Measurements from ENCODE around the gene ACAP3. TPM values are rescaled to one million over a fixed set of nuclear protein-coding genes. Genes with fewer than 3 reads are reported as not detected.

Gene ACAP3
- total RNA-seq, 6 experiments from 2014 or later, result 39.4 to 50.8 (median 42.6) TPM

- Mint-ChIP-seq H3K27ac (no peak overlapping the region), H3K9me3 (no peaks in the 10 kb centered on the region), H3K36me3 (ENCODE audit: low read depth) (no peaks in the 10 kb centered on the region), H3K4me3 (no peak overlapping the region), H3K27me3 (ENCODE audit: insufficient read depth) (peaks cover 3% of the 10 kb centered on the region), H3K4me1 (ENCODE audit: low read depth) (peaks cover 24% of the 10 kb centered on the region)
- peak; percentile 77 for TF ChIP-seq CTCF (IDR thresholded peaks at IDR 0.05)
- no peak for DNase-seq
These were observed 5.7 kb downstream of the ACAP3 start for GRCh38 chr1:1302006-1302430.

- no peak for DNase-seq
- H3K9me3 Mint-ChIP-seq, result no peaks in the 10 kb centered on the region
- no peak overlapping the region for H3K4me3 Mint-ChIP-seq
- peak; percentile 25; the same call in 1 of the 2 replicates for TF ChIP-seq CTCF (IDR thresholded peaks at IDR 0.05)
- peaks cover 10% of the 10 kb centered on the region for H3K4me1 Mint-ChIP-seq (ENCODE audit: low read depth)
- H3K36me3 Mint-ChIP-seq (ENCODE audit: low read depth), result no peaks in the 10 kb centered on the region
- no peak overlapping the region for H3K27ac Mint-ChIP-seq
- H3K27me3 Mint-ChIP-seq (ENCODE audit: insufficient read depth), result peaks cover 2% of the 10 kb centered on the region; the same call in 1 of the 2 replicates
These were observed 7.4 kb downstream of the ACAP3 start for GRCh38 chr1:1300352-1300739.

- DNase-seq, result no peak
- no peaks in the 10 kb centered on the region for H3K36me3 Mint-ChIP-seq (ENCODE audit: low read depth)
- H3K4me3 Mint-ChIP-seq, result no peak overlapping the region
These were observed 7.9 kb downstream of the ACAP3 start for GRCh38 chr1:1299686-1300351.

GRCh38 chr1:1298861-1299685 lies 8.7 kb downstream of the ACAP3 start:
- Mint-ChIP-seq H3K36me3 (ENCODE audit: low read depth) (no peaks in the 10 kb centered on the region), H3K4me3 (no peak overlapping the region), H3K9me3 (no peaks in the 10 kb centered on the region), H3K4me1 (ENCODE audit: low read depth) (no peaks in the 10 kb centered on the region), H3K27me3 (ENCODE audit: insufficient read depth) (peaks cover 2% of the 10 kb centered on the region; the same call in 1 of the 2 replicates), H3K27ac (no peak overlapping the region)
- no peak for TF ChIP-seq CTCF (IDR thresholded peaks at IDR 0.05)
- DNase-seq, result no peak

More at GRCh38 chr1:1299686-1300351, 7.9 kb downstream of the ACAP3 start:
- peaks cover 2% of the 10 kb centered on the region; the same call in 1 of the 2 replicates for H3K27me3 Mint-ChIP-seq (ENCODE audit: insufficient read depth)
- H3K9me3 Mint-ChIP-seq, result no peaks in the 10 kb centered on the region
- H3K27ac Mint-ChIP-seq, result no peak overlapping the region
- peak; percentile 68 for TF ChIP-seq CTCF (IDR thresholded peaks at IDR 0.05)
- peaks cover 5% of the 10 kb centered on the region for H3K4me1 Mint-ChIP-seq (ENCODE audit: low read depth)

- no peak overlapping the region for H3K27ac Mint-ChIP-seq
- TF ChIP-seq CTCF (IDR thresholded peaks at IDR 0.05), result no peak
- no peaks in the 10 kb centered on the region for H3K4me1 Mint-ChIP-seq (ENCODE audit: low read depth)
- no peak overlapping the region for H3K4me3 Mint-ChIP-seq
- no peaks in the 10 kb centered on the region for H3K9me3 Mint-ChIP-seq
- no peak for DNase-seq
- no peaks in the 10 kb centered on the region for H3K36me3 Mint-ChIP-seq (ENCODE audit: low read depth)
- peaks cover 2% of the 10 kb centered on the region; the same call in 1 of the 2 replicates for H3K27me3 Mint-ChIP-seq (ENCODE audit: insufficient read depth)
These were observed 9.8 kb downstream of the ACAP3 start for GRCh38 chr1:1297802-1298424.
